GM19035 (cell line): ENCODE measurements around the gene COX7A1.

Source experiments
- ATAC-seq: cut with Tn5 transposase; IDR thresholded peaks from one replicate; pipeline ENCODE4 v1.9.1; 2021; ENCODE audit not compliant: unreplicated experiment

COX7A1 gene

DNA sequence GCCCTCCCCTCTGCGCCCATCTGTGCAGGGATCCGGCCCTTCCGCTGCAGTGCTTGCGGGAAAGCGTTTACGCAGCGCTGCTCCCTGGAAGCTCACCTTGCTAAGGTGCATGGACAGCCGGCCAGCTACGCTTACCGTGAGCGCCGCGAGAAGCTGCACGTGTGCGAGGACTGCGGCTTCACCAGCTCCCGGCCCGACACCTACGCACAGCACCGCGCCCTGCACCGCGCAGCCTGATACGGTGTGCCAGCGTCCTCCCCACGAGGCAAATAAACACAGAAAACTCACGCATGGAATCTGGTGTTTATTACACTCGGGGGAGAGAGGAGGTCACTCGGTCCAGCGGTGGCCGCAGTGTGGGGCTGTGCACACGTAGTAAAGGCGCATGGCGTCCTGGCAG, 38.8 kb downstream of the COX7A1 start:
- no peak for ATAC-seq

DNA sequence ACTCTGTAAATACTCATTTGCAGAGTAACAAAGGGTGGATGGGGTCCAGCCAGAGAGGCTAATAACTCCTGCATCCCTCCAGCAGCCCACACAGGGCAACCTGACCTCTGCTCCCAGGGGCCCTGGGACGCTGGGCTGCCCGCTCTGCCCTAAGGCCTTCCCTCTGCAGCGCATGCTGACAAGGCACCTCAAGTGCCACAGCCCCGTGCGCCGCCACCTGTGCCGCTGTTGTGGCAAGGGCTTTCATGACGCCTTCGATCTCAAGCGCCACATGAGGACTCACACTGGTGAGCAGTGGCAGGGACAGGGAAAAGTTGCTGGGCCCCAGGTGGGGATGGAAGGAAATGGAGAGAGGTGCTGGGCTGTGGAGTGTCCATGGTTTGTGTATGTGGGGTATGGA, 39.6 kb downstream of the COX7A1 start:
- no peak for ATAC-seq

DNA sequence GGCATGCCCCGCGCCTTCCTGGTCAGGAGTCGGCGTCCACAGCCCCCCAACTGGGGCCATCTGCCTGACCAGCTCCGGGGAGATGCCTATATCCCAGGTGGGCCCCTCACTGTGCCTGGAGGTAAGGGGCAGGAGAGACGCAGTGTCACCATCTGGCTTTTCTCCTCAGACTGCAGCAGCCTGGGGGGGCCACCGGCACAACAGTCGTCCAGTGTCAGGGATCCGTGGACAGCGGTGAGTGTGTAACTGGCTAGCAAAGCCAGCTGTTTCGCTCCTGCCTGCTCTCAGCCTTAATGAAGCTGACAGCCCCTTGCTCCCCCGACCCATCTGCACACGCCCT, 41.1 kb downstream of the COX7A1 start:
- no peak for ATAC-seq

DNA sequence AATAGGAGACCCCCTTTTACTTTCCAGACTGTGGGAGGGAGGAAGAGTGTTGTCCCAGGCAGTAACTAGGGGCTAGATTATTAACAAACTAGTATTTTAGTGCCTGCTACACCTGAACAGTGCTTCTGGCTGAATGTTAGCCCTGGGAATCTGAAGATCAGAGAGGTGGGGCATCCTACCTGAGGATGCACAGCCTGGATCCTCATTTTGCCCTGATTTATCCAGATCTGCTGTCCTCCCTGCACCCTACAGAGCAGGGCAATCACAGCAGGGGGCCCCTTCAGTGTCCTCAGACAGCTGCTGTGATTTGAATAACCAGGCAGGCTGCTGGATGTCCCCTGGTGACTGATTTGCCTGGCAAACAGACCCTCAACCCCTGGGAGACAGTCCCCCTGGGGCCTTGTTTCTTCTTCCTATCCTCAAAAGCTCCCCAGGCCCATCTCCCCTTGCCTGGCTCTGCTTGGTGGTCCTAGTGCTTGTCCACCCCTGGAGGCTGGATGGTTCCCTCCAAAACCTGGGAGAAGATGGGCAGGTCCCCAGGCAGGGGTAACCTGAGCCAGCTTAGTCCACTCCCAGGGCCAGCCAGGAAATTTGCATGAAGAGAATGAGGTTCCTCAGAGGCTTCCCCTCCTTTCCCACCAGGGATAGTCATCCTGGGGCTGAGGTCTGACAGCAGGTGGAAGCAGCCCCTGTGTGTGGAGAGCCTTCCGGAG, 41.6 kb downstream of the COX7A1 start, which contains the start of gene OVOL3:
OVOL3 (plus strand) TSS at position 657 of the 713 bp plus-strand sequence. CDS start 60 bp downstream, outside the sequence.
- no peak for ATAC-seq

DNA sequence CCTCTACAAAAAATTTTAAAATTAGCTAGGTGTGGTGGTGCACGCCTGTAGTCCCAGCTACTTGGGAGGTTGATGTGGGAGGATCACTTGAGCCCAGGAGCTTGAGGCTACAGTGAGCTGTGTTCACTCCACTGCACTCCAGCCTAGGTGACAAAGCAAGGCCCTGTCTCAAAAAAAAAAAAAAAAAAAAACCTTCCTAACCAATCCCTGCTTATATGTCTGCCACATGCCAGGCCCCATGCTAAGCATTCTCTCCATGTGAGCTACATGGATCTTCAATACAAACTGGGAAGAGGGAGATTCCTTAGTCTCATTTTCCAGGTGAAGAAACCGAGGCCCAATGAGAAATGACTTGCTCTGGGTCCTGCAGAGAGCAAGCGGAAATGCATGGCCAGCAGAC, 43.6 kb downstream of the COX7A1 start:
- no peak for ATAC-seq

DNA sequence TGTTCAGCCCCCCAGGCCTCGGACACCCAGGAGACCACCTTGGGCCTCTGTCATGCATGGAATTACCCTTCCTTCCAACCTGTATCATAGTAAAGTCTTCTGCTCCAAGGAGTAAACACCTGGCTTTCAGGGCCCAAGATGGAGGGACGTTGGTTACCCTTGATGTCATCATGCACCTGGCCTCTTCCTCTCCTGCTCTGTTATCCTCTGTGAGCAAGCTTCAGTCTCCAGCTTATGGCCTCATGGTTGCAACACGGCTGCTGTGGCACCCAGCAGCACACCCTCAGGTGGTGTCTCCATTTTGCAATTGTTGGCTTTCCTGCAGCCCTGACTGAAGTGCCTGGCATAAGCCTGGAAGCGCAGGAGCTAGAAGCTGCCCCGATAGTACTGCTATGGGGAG, 45.3 kb downstream of the COX7A1 start:
- no peak for ATAC-seq

DNA sequence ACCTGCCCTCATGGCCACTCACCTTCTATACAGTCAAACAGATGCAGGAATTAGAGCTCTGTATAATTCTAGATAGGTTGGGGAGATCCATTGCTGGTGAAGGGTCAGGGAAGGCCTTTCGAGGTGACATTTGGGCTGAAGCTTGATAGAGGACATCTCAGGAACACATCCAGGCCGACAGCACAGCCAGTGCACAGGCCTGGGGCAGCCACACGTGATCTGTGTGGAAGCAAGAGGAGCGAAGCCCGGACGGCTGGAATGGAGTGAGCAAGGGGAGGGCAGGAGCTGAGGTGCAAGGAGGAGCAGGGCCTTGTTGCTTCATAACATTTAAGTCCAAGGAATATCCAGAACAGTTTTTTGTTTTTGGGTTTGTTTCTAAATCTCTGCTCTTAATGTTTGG, 45.8 kb downstream of the COX7A1 start:
- ATAC-seq: no peak

DNA sequence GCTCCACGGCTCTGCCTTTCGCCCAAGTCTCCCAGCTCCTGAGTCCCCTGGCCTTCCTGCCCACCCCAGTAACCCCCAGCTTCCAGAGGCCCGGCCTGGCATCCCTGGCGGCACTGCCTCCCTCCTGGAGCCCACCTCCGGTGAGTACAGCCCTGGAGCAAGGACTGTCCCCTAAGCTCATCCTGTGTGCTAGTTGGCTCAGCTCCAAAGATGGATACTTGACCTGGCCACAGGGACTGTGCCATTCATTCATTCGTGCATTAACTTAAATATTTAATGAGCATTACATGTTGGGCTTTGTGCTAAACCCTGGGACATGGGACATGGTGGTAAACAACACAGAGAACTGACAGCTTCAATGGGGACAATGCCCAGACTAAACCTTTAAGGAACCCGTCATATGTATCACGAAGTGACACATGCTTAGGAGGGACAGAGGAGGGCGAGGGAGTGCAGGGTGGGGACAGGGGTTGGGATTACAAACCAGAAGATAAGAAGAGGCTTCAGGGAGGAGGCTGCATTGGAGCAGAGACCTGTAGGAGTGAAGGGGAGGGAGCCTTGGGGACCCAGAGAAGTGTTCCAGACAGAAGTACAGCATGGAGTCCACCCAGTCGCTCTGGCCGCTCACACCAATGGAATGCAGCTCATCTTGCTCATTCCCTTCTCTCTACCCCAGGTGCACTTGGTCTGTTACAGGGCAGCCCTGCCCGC, 48.2 kb downstream of the COX7A1 start:
- no peak for ATAC-seq

DNA sequence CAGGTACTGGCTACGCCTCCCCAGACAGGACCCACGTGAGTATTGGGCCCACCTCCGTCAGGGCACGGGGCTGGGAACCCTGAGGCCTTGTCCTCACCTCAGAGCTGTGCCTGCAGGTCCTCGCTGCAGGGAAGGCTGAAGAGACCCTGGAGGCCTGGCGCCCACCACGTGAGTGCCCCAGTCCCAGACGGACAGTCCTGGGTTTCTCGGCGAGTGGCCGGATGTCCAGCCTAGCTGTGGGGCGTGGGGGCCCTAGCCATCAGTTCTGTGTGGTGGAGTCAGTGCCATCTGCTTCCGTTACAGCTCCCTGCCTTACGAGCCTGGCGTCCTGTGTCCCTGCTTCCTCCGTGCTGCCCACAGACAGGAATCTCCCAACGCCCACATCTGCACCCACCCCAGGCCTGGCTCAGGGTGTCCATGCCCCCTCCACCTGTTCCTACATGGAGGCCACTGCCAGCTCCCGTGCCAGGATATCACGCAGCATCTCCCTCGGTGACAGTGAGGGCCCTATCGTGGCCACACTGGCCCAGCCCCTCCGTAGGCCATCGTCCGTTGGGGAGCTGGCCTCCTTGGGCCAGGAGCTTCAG, 49.1 kb downstream of the COX7A1 start:
- ATAC-seq: no peak

DNA sequence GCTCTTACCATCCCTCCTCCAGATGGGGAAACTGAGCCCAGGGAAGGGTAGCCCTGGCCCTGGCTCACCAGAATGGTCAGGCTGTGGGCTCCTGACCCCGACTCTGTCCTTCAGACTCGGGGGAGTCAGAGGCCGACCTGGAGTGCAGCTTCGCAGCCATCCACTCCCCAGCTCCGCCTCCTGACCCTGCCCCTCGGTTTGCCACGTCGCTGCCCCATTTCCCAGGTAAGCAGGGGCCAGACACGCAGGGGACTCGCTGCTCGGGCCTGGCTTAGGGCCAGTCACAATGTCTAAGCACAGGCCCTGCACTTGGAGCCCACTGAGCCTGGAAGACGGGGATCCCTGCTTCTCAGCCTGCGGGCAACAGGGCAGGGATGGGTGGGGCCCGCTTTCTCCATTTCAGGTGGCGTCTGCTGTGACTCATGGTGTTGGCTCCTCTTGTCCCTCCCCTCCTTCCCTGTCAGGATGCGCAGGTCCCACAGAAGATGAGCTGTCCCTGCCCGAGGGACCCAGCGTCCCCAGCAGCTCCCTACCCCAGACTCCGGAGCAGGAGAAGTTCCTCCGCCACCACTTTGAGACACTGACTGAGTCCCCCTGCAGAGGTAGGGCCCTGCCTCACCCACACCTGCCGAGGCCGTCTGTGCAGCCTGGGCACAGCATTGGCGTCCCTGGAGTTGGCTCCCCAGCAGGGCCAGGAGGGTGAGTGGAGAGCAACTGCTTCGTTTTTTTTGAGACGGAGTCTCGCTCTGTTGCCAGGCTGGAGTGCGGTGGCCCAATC, 50.5 kb downstream of the COX7A1 start:
- no peak for ATAC-seq
